HG02885 (cell line): ENCODE measurements around the gene SLC2A9.
"Not testable (repeated sequence)": the region's sequence is repeated elsewhere in the genome, so short reads cannot be mapped to it uniquely, and the experiment has no call there.

Source experiments
- ATAC-seq: cut with Tn5 transposase; IDR thresholded peaks from one replicate; pipeline ENCODE4 v1.9.1; 2021; ENCODE audit warnings: mild to moderate bottlenecking; ENCODE audit not compliant: unreplicated experiment, poor library complexity

SLC2A9 gene

DNA sequence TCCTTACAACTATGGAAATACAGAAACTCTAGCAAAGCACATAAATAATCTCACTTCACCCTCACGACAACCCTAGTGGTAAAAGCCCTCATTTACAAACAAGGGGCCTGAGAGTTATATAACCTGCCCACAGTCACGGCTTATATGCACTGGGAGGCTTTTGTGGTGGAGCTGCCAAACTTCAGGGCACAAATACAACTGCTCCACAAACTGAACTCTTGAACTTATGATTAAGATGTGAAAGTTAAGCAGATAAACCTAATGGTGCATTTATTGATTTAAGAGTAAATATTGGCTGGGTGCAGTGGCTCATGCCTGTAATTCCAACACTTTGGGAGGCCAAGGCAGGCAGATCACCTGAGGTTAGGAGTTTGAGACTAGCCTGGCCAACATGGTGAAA lies 19.0 kb downstream of the SLC2A9 start:
- no peak for ATAC-seq

DNA sequence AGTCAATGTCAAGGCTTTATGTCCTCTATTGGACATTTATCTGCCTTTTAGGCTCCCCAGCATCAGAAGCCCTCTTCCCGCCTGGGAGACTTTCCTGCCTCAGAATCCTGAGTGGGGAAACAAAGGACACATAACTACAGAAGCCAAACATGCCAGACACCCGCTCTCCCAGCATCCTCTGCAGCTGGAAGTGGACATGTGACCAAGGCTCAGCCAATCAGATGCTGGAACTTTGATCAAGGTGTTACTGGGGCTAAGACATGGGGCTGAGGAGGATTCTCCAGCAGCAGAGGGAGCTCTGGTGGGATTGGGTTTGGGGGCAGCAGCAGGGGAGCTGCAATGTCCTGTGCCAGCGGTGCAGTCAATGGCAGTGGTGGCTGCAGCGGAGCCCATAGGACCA lies 19.5 kb downstream of the SLC2A9 start:
- ATAC-seq, result no peak

DNA sequence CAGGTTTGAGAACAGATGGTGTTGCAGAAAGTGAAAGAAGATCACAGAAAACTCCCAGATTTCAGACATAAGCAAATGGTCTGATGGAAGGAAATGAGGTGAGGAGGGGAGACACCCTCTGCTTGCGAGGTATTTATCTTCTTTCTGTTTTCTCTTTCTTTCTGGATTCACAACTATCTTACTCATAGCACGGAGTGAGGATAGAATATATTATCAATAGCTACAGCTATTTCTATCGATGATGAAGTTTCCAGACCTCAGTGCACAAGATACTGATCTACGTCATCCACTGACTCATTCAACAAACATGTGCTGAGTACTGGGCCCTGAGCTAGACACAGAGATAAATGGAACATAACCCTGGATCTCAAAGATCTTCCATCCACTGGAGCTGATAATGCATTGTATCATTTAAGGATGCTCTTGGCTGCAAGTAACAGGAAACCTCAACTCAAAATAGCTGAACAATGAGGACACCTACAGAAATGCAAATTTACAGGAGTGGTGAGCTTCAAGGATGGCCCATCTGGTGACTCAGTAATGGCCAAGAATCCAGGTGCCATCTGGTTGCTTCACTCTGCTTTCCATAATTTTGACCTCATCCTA lies 21.2 kb downstream of the SLC2A9 start:
- peak; percentile 71 for ATAC-seq

DNA sequence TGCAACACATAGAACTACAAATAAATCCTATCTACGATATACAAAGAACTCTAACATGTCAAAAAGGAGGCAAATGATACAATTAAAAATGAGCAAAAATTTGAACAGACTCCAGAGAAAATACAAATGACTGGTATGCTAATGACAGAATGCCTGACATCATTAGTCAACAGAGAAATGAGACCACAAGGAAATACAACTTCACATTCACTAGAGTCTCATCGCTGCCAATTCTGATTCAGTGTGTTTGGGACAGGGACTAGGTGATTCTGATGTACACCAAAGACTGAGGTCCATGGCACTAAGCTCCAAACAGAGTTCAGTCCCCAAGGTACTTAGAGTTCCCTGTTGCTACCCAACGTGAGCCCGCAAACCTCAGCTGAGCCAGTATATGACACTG lies 23.4 kb downstream of the SLC2A9 start:
- ATAC-seq, result no peak

DNA sequence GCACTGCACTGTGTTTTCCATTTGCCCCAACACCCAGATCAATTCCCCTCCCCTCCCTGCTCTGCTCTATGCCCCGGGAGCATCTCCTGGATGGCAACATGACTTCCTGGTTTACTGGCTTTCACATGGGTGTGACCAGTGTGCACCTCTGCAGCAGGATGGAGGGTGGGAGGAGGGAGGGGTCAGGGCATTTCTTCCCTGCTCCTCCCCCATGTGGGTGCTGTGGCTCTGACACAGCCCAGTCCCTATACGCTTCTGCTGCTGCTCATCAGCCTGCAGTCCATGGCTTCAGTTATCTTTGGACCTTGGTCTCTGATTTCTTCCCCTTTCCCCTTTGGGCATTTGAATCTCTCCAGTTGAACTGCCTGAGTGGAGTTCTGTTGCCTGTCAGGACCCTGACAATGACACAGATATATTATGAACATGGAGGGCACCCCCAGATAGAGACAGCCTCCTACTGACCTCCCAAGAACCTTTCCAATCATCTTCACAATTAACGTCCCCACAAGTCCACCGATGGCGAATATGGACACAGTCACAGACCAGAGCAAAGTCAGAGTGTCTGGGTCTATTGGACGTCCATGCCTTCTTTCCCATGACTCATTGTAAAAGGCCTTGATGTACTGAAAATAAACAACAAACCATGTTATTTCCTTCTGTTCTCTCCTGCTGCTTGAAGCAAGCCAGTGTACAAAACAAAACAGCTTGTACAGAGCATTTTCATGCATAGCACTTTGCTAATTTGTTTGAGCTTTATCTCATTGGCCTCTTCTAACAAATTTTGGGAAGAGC lies 24.8 kb downstream of the SLC2A9 start:
- no peak for ATAC-seq

DNA sequence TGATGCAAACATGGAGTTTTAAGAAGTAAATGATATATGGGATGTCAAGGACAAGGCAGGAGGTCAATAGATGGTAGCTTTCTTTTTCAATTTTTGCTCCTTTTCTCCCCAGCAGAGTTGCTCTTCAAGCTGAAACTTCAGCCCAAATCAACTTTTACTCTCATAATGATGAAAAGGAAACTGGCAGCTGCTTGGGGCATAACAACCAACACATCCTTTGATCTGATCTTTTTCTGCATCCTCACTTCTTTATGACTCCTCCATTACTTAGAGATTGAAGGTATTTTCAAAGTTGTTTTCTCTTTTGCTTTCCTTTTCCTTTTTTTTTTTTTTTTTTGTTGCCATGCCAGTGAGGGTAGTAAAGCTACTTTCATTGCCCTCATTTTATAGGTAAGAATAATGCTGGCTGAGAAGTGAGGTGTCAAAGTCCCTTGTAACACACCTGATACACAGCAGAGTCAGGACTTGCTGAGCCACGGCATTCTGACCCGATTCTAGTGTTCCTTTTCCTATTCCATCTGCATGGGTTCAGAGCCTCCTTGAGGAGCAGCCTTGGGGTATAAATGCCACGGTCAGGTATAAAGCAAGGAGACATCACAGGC lies 26.9 kb downstream of the SLC2A9 start:
- peak; percentile 54 for ATAC-seq

DNA sequence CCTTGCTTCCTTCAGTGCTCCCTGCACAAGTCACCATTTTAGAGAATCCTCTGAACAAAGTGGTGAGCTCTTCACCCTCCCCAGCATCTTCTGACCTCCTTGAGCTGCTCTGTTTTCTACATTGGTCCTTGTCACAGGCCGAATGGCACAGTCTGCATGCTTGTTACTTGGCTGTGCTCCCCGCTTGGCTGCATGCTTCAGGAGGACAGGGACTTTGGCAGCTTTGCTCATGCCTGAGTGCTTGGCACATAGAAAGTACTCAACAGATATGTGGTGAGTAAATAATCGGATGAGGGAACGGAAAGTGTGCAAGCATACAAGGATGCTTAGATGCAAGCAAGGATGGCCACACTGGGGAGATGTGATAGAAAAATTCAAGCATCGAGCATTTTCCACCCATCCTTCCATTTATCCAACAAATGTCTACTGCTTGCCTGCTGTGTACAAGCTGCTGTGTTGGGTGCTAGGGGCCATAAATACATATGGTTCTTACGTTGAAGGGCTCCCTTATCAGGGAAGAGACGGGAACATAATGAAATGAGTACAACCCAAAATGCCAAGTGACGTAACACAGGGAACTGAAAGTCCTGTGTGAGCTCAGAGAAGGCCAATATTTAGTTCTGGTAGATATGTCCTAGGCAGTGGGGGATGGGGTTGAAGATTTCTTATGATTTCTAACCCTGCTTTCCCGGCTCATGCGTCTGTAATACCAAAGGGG lies 31.2 kb downstream of the SLC2A9 start:
- no peak for ATAC-seq

DNA sequence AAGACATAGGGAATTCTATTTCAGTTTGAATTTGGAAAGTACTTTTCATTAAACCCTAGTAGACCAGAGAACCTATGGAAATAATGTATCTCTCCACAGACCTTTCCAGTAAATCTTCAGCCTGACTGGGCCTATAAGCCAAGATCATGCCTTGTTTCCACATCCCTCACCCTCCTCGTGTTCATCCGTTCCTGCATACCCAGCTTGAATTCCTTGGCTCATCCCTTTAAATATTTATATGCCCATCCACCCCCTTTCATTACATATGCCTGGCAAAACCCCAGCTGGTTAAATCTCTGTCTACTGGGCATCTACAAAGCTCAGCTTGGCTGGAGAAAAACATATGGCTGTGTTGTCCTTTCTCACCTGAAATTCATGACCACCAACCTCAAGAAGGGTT lies 32.4 kb downstream of the SLC2A9 start:
- ATAC-seq, result no peak

DNA sequence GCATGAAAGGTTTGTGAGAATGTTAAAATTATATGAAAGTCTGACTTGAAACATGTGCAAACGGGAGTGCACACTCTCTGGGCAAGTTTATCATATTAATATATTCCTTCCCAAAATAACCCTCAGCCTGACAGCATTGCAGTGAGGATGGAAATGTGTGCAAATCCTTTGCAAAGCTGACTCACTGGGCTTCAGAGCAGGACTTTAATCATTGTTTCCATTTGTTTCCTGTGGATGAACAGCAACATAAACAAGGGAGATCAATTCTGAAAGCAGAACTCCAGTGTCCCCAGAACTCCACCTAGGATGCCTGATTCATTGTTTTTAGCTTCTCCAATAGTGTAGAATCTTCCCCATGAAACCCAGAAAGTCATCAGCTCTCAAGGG lies 32.9 kb downstream of the SLC2A9 start:
- ATAC-seq, result peak; percentile 10

DNA sequence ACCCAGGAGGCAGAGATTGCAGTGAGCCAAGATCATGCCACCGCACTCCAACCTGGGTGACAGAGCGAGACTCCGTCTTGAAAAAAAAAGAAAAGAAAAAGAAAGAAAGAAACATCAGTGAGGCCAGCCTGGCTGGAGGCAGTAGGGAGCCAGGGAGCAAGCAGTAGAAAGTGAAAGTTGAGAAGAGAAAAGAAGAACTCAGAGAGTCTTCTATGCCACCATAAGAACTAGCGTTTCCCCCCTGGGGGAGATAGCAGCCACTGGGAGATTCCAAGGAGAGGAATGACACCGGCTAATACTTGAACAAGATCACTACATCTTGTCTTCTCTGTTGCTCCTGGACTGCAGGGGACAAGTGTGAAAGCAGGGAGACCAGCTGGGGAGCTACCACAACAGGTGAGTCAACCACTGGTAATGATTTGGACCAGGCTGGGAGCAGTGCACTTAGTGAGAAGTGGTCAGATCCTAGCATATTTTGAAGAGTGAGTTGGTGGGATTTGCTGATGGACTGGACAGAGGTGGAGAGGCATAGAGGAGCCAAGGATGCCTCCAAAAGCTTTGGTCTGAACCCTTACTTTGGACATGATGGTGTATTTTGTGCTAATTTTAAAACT lies 33.4 kb downstream of the SLC2A9 start:
- ATAC-seq, result peak; percentile 83

DNA sequence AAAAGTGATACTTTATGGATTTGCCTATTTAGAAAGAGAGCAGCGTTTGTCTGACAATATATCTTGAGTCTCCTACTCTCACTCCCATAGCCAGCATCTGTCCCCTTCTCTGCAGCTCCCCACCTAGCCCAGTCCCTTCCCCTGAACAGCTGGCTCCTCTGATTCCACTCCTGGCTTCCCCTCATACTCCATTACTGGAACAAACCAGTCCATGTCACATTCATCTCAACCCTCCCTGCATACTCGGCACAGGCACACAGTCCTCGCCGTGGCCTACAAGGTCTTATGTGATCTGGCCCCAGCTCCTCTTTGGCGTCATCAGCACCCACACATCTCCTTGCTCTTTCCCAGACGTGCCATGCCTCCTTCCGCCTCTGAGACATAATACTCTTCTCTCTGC lies 36.7 kb downstream of the SLC2A9 start:
- ATAC-seq, result no peak

DNA sequence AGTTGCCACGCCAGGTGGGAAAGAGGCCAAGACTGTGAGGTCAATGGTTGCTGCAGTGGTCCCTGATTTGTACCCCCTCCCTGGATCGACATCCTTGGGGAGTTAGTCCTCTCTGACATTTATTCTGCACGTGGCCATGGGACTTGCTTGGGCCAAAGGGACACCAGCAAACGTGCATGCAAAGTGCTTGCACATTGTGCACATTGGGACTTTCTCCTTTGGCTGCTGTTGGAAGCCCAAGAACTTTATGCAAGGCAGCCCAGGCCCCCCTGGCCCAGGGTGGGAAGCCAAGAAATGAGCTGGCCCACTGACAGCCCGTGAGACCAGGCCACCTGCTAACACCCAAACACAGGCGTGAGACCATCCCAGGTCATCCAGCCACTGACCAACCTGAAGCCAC lies 38.1 kb downstream of the SLC2A9 start:
- no peak for ATAC-seq

DNA sequence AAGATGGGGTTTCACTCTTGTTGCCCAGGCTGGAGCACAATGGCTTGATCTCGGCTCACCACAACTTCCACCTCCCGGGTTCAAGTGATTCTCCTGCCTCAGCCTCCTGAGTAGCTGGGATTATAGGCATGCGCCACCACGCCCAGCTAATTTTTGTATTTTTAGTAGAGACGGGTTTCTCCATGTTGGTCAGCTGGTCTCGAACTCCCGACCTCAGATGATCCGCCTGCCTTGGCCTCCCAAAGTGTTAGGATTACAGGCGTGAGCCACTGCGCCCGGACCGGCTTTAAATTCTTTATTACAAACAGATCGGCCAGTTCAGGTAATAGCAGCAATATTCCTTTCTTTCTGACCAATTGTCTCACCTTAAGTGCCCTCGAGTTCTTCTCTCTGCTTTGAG lies 39.4 kb downstream of the SLC2A9 start:
- not testable (repeated sequence) for ATAC-seq

DNA sequence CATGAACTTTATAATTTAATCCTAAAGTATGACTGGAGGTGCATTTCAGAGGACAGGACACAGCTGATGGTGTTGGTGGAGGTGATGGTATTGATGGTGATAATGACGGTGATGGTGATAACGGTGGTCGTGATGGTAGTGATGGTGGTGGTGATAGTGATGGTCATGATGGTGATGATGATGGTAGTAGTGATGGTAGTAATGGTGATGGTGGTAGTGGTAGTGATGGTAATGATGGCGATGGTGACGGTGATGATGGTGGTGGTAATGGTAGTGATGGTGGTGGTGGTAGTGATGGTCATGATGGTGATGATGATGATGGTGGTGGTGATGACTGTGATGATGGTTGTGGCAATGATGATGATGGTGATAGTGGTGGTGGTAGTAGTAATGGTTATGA lies 40.4 kb downstream of the SLC2A9 start:
- no peak for ATAC-seq

DNA sequence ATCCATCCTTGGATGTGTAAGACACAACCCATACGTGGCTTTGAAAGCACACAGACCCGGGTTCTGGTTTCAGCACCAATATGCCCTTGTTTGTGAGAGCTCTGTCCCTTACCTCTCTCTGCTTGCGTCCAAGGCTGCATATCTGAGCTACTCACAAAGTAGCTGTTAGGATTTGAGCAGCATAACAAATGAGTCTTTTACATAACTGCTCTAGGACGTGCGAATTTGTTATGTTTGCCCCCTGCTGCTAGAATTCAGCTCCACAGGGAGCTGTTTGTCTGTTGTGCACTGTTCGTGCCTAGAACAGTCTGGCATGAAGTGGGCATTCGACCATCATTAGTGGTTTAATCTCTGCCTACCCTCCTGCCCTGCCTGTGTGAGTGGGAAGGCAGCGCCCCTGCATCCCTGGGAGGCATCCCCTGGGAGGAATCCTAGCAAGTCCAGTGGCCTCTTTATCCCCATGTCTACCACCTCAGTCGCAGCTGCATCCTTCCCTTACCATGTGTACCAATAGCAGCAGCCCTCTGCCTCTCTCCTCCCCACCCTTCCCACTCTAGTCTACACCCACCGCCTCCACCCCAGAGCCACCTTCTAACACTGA lies 42.1 kb downstream of the SLC2A9 start:
- no peak for ATAC-seq

DNA sequence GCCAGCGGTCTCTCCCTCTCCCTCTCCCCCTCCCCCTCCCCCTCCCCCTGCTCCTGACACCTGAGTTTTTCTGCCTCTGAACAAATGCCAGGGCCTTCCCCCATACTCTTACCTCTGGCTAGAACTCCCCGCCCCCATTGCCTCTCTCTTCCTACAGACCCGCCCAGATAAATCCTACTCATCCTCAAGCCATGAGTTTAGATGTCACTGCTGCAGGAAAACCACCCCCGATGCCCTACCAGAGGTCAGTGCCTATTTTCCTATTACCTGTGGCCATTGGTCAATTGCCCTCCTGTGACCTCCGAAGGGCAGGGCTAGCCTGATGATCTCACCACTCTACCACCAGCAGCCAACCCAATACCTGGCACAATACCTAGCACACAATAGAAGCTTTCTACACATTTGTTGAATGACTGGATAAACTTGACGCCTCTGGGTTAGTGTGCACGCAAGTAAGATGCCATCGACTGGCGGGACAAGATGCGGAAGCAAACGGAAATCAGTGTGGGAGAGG lies 43.7 kb downstream of the SLC2A9 start:
- ATAC-seq, result no peak

DNA sequence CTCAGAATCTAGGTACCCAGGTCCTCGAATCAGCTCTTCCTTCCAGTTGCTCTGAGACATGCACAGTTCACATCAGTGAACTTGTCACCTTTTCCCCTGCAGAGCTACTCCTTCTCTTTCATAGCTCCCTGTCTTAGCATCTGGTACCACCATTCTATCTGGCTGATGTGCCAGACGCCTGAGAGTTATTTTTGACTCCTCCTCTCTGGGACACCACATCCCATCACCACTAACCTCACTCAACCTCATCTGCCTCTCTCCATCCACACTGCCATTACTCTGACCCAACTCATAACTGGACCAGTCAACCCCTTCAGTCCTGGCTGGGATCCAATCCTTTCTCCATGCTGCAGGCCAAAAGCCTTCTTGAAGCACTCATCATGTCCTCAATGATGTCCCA lies 44.5 kb downstream of the SLC2A9 start:
- no peak for ATAC-seq

DNA sequence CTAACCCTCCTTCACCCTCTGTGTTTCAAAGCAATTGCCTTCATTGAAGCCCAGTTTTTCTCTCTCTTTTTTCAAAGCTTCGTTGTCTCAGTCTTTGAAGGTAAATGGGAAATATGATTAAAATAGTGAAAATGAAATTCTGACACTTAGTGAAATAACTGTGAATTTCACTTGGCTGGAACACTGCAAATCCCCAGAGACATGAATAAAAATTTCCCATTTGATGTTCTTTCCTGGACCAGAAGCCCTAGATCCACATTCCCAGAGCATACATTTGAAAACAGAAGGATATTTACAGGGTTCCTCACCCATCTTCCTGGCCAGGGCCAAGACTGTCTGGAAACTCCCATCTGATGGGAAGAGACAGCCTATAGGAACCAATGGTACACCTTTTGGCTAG lies 45.0 kb downstream of the SLC2A9 start:
- no peak for ATAC-seq

DNA sequence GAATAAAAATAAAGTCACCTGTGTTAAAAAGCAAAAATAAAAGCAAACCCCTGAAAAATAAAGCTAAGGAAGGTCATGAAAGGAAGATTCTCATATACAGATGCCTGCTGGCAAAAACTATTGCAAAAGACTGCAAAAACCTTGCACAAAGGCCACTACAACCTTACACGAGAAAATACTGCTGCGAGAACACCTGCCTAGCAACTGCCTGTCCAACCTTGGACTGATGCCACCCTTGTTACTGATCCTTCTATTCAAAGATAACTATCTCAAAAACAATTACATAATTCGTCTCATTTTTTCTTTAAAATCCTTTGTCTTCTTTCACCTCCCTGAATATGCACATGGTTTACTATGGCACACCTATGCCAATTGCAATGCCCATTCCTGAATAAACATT lies 49.6 kb downstream of the SLC2A9 start:
- no peak for ATAC-seq

DNA sequence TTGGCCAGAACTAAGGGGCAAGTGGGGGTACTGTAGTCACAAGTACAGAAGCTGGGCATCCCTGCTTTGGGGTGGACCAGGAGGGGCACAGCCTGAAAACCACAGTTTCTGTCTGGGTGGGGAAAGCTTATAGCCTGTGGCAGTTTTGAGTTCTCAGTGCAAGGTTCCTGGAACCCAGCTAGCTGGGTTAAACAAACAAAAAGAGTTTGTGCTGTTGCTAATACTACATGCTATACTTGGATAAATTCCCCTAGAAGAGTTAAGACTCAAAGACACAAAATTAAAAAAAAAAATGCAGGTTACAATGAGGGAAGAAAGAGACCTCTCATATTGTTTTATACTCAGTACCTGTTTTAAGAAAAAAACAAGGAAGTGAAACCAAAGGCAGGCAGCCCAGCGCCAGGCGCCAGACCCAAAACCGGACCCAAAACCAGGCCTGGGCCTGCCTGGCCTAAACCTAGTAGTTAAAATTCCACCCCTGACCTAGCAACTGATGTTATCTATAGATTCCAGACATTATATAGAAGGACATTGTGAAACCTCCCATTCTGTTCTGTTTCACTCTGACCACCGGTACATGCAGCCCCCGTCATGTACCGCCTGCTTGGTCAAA lies 50.8 kb downstream of the SLC2A9 start:
- peak; percentile 89 for ATAC-seq
